HEK293 (cell line): ENCODE measurements around the gene NXPH2.

Experiments used
- CTCF ChIP-seq: fragments of 450-650 bp; formaldehyde crosslinking; IDR thresholded peaks from 2 replicates; pipeline ENCODE4 v1.5.1; 2016; ENCODE audit warnings: missing biosample characterization, missing genetic modification characterization
- ZBTB49 ChIP-seq: fragments of 450-650 bp; formaldehyde crosslinking; IDR thresholded peaks from 2 replicates; pipeline ENCODE4 v1.5.1; 2016; ENCODE audit warnings: missing biosample characterization, missing genetic modification characterization, low read depth
- ZNF391 ChIP-seq: fragments of 450-650 bp; formaldehyde crosslinking; IDR thresholded peaks from 2 replicates; pipeline ENCODE4 v1.5.1; 2016; ENCODE audit warnings: low read depth, missing biosample characterization, missing genetic modification characterization, borderline replicate concordance

GRCh38 chr2:138708682-138709241, 71.4 kb downstream of the NXPH2 start:
- TF ChIP-seq ZNF391 (tag by site-specific recombination) (no peak), ZBTB49 (tag by site-specific recombination) (no peak), CTCF (no peak)
